GM23338 (cell line): ENCODE data around the gene RUNX1. TPM values are rescaled to one million over a fixed set of nuclear protein-coding genes. Genes with fewer than 3 reads are reported as not detected.

Source experiments
- ATAC-seq: fragments of 200-7000 bp; cut with Tn5 transposase; 3 replicates; pipeline ENCODE4 v1.9.1; 2020
- DNase-seq: peaks from one replicate; pipeline ENCODE4 v3.0.0-alpha.2; 2015; ENCODE audit warnings: low spot score
- H2AFZ ChIP-seq: fragments of 200-600 bp; sonication (generic); 2 replicates; pipeline ENCODE4 v1.8.0; 2016; ENCODE audit warnings: antibody characterized with exemption, mild to moderate bottlenecking, moderate library complexity
- H3F3A ChIP-seq: fragments of 200-600 bp; sonication (generic); replicated peaks from 2 replicates; pipeline ENCODE4 v1.8.0; 2017; ENCODE audit warnings: antibody characterized with exemption, mixed run types, low read depth
- H3K27ac ChIP-seq: fragments of 200-600 bp; sonication (generic); 2 replicates; pipeline ENCODE4 v1.6.1; 2016; ENCODE audit warnings: low read depth
- H3K27me3 ChIP-seq: fragments of 200-600 bp; sonication (generic); 2 replicates; pipeline ENCODE4 v1.8.0; 2016; ENCODE audit warnings: mild to moderate bottlenecking, mixed run types, moderate library complexity; ENCODE audit not compliant: insufficient read depth
- H3K36me3 ChIP-seq: fragments of 200-600 bp; sonication (generic); 2 replicates; pipeline ENCODE4 v1.8.0; 2016; ENCODE audit warnings: mild to moderate bottlenecking; ENCODE audit not compliant: insufficient read depth
- H3K4me1 ChIP-seq: fragments of 200-600 bp; sonication (generic); 2 replicates; pipeline ENCODE4 v1.8.0; 2016; ENCODE audit warnings: mild to moderate bottlenecking, moderate library complexity; ENCODE audit not compliant: insufficient read depth
- H3K4me2 ChIP-seq: fragments of 200-600 bp; sonication (generic); 2 replicates; pipeline ENCODE4 v1.7.1; 2017; ENCODE audit warnings: mixed run types
- H3K4me3 ChIP-seq: fragments of 200-600 bp; sonication (generic); 2 replicates; pipeline ENCODE4 v1.6.1; 2016; ENCODE audit warnings: mixed run types
- H3K79me2 ChIP-seq: fragments of 200-600 bp; sonication (generic); replicated peaks from 2 replicates; pipeline ENCODE4 v1.8.0; 2017; ENCODE audit warnings: mild to moderate bottlenecking; ENCODE audit not compliant: insufficient read depth
- H3K9me2 ChIP-seq: fragments of 200-600 bp; sonication (generic); 2 replicates; pipeline ENCODE4 v1.8.0; 2017; ENCODE audit not compliant: insufficient read depth
- H4K20me1 ChIP-seq: fragments of 200-600 bp; sonication (generic); replicated peaks from 2 replicates; pipeline ENCODE4 v1.8.0; 2017; ENCODE audit warnings: mild to moderate bottlenecking; ENCODE audit not compliant: insufficient read depth
- H3K27ac Mint-ChIP-seq: 2 replicates; pipeline ENCODE4 v1.8.0; 2020; ENCODE audit warnings: inconsistent platforms, mild to moderate bottlenecking, moderate library complexity, mixed read lengths
- H3K27me3 Mint-ChIP-seq: 3 replicates; pipeline ENCODE4 v1.8.0; 2022; ENCODE audit warnings: low read depth, mild to moderate bottlenecking, moderate library complexity, mixed read lengths, inconsistent platforms; ENCODE audit not compliant: insufficient read depth, poor library complexity
- H3K36me3 Mint-ChIP-seq: 3 replicates; pipeline ENCODE4 v1.8.0; 2021; ENCODE audit warnings: low read depth, mild to moderate bottlenecking, inconsistent platforms, moderate library complexity, mixed read lengths
- H3K4me1 Mint-ChIP-seq: 3 replicates; pipeline ENCODE4 v1.8.0; 2020; ENCODE audit warnings: mild to moderate bottlenecking, inconsistent platforms, mixed read lengths
- H3K4me3 Mint-ChIP-seq: 3 replicates; pipeline ENCODE4 v1.8.0; 2021; ENCODE audit warnings: moderate library complexity, mild to moderate bottlenecking, inconsistent platforms, mixed read lengths
- H3K9me3 Mint-ChIP-seq: 3 replicates; pipeline ENCODE4 v1.8.0; 2020; ENCODE audit warnings: moderate library complexity, mild to moderate bottlenecking, inconsistent platforms, mixed read lengths
- CREB1 ChIP-seq: fragments of 250-450 bp; sonication (Bioruptor Pico); IDR thresholded peaks from 2 replicates; pipeline ENCODE4 v1.5.0; 2020; ENCODE audit warnings: low read depth, mild to moderate bottlenecking, moderate library complexity
- EZH2 ChIP-seq: fragments of 200-600 bp; sonication (generic); IDR thresholded peaks from one replicate; pipeline ENCODE4 v1.8.0; 2017; ENCODE audit warnings: antibody characterized with exemption, mild to moderate bottlenecking, low read depth; ENCODE audit not compliant: unreplicated experiment
- EZH2phosphoT487 ChIP-seq: fragments of 200-600 bp; sonication (generic); IDR thresholded peaks from one replicate; pipeline ENCODE4 v1.8.1; 2018; ENCODE audit warnings: antibody characterized with exemption; ENCODE audit not compliant: unreplicated experiment
- JUNB ChIP-seq: IDR thresholded peaks from one replicate; pipeline ENCODE4 v1.6.1; 2016; ENCODE audit warnings: antibody characterized with exemption; ENCODE audit not compliant: unreplicated experiment
- NANOG ChIP-seq: IDR thresholded peaks from 2 replicates; pipeline ENCODE4 v1.6.1; 2016; ENCODE audit warnings: antibody characterized with exemption, borderline replicate concordance
- POLR2AphosphoS5 ChIP-seq: IDR thresholded peaks from 2 replicates; pipeline ENCODE4 v1.6.1; 2016; ENCODE audit warnings: antibody characterized with exemption, low read depth
- REST ChIP-seq: IDR thresholded peaks from one replicate; pipeline ENCODE4 v1.6.1; 2018; ENCODE audit warnings: antibody characterized with exemption; ENCODE audit not compliant: unreplicated experiment
- STAT1 ChIP-seq: IDR thresholded peaks from one replicate; pipeline ENCODE4 v1.6.1; 2016; ENCODE audit warnings: antibody characterized with exemption; ENCODE audit not compliant: unreplicated experiment
- ZNF114 ChIP-seq: fragments of 250-450 bp; sonication (Bioruptor Pico); IDR thresholded peaks from 2 replicates; pipeline ENCODE4 v1.5.0; 2020; ENCODE audit warnings: mild to moderate bottlenecking, moderate library complexity
- ZNF331 ChIP-seq: fragments of 250-450 bp; sonication (Bioruptor Pico); IDR thresholded peaks from 2 replicates; pipeline ENCODE4 v1.5.0; 2020; ENCODE audit warnings: low read depth, mild to moderate bottlenecking, moderate library complexity
- polyA plus RNA-seq: library from polyadenylated mRNA; unstranded; fragments of >200 nt; fragmentation: Nextera tagmentation; extraction: Ambion mirVana; gene quantifications from 2 replicates; pipeline ENCODE4 v1.2.1, GENCODE V29; 2016
- total RNA-seq: library from RNA; depleted of rRNA; stranded (reverse); fragments of >200 nt; shearing (Covaris generic); gene quantifications from 2 replicates; pipeline ENCODE4 v1.2.3, GENCODE V29; 2014
- TF ChIP-seq, protein P1 (sequence below): IDR thresholded peaks from 2 replicates; pipeline ENCODE4 v1.6.1; 2016; ENCODE audit warnings: antibody characterized with exemption
- TF ChIP-seq, protein P2 (sequence below), 2 experiments: fragments of 200-600 bp in 1 of 2; sonication (generic) in 1 of 2; conservative IDR thresholded peaks; 2 replicates each; pipeline versions ENCODE4 v1.5.1 to v1.6.1; 2016 to 2017; ENCODE audit warnings: antibody characterized with exemption in 2 of 2, low read depth in 2 of 2, mild to moderate bottlenecking in 2 of 2, moderate library complexity in 1 of 2

Gene RUNX1
- total and polyA plus RNA-seq, 2 experiments from 2014 or later: 0.29 to 1.1 TPM

- no peak for DNase-seq
- Mint-ChIP-seq H3K27me3 (no peaks in the 10 kb centered on the region), H3K27ac (no peak overlapping the region), H3K9me3 (no peaks in the 10 kb centered on the region), H3K4me1 (no peaks in the 10 kb centered on the region), H3K4me3 (no peak overlapping the region), H3K36me3 (no peaks in the 10 kb centered on the region)
- Histone ChIP-seq H3K4me3 (no peak overlapping the region), H3K4me2 (no peak overlapping the region), H3K27ac (no peak overlapping the region), H2AFZ (no peak overlapping the region), H4K20me1 (no peaks in the 10 kb centered on the region), H3K79me2 (no peaks in the 10 kb centered on the region), H3K36me3 (no peaks in the 10 kb centered on the region), H3K9me2 (no peaks in the 10 kb centered on the region), H3K27me3 (no peaks in the 10 kb centered on the region), H3F3A (no peaks in the 10 kb centered on the region), H3K4me1 (no peaks in the 10 kb centered on the region)
- TF ChIP-seq NANOG (no peak), ZNF114 (no peak), EZH2phosphoT487 (no peak), POLR2AphosphoS5 (no peak), CREB1 (CRISPR knock-in tag) (no peak), REST (no peak), ZNF331 (CRISPR knock-in tag) (no peak), EZH2 (no peak), JUNB (no peak), STAT1 (no peak)
- TF ChIP-seq, protein P1, sequence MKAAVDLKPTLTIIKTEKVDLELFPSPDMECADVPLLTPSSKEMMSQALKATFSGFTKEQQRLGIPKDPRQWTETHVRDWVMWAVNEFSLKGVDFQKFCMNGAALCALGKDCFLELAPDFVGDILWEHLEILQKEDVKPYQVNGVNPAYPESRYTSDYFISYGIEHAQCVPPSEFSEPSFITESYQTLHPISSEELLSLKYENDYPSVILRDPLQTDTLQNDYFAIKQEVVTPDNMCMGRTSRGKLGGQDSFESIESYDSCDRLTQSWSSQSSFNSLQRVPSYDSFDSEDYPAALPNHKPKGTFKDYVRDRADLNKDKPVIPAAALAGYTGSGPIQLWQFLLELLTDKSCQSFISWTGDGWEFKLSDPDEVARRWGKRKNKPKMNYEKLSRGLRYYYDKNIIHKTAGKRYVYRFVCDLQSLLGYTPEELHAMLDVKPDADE: no peak
- TF ChIP-seq, protein P2, sequence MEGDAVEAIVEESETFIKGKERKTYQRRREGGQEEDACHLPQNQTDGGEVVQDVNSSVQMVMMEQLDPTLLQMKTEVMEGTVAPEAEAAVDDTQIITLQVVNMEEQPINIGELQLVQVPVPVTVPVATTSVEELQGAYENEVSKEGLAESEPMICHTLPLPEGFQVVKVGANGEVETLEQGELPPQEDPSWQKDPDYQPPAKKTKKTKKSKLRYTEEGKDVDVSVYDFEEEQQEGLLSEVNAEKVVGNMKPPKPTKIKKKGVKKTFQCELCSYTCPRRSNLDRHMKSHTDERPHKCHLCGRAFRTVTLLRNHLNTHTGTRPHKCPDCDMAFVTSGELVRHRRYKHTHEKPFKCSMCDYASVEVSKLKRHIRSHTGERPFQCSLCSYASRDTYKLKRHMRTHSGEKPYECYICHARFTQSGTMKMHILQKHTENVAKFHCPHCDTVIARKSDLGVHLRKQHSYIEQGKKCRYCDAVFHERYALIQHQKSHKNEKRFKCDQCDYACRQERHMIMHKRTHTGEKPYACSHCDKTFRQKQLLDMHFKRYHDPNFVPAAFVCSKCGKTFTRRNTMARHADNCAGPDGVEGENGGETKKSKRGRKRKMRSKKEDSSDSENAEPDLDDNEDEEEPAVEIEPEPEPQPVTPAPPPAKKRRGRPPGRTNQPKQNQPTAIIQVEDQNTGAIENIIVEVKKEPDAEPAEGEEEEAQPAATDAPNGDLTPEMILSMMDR (conservative IDR thresholded peaks at IDR 0.05; ENCODE audit: low read depth in 2 of 2): no peak
- no peak for ATAC-seq
These were observed 116.9 kb downstream of the RUNX1 start for GRCh38 chr21:34932233-34932632.
